OCI-LY1 (cell line): ENCODE data around the gene ZKSCAN3.

Experiments
- H2AFZ ChIP-seq: fragments of 200-600 bp; sonication (generic), shearing (Covaris generic); 2 replicates; pipeline ENCODE4 v1.6.0; 2014; ENCODE audit warnings: antibody characterized with exemption, mild to moderate bottlenecking, low read length
- H3F3A ChIP-seq: fragments of 200-600 bp; sonication (generic), shearing (Covaris generic); 2 replicates; pipeline ENCODE4 v1.6.0; 2014; ENCODE audit warnings: mild to moderate bottlenecking, antibody characterized with exemption, low read length, moderate library complexity; ENCODE audit not compliant: insufficient read depth
- H3K27ac ChIP-seq: fragments of 200-600 bp; sonication (generic); 2 replicates; pipeline ENCODE4 v1.5.1; 2014; ENCODE audit warnings: low read length, mixed run types, mild to moderate bottlenecking, low read depth; ENCODE audit not compliant: poor library complexity, severe bottlenecking
- H3K27me3 ChIP-seq: fragments of 200-600 bp; sonication (generic); 2 replicates; pipeline ENCODE4 v1.6.0; 2014; ENCODE audit warnings: antibody characterized with exemption, mild to moderate bottlenecking, low read length, moderate library complexity; ENCODE audit not compliant: insufficient read depth
- H3K36me3 ChIP-seq: fragments of 200-600 bp; sonication (generic); 2 replicates; pipeline ENCODE4 v1.6.1; 2014; ENCODE audit warnings: mild to moderate bottlenecking, antibody characterized with exemption, low read length, moderate library complexity, mixed read lengths; ENCODE audit not compliant: insufficient read depth
- H3K4me1 ChIP-seq: fragments of 200-600 bp; sonication (generic); 2 replicates; pipeline ENCODE4 v1.5.1; 2014; ENCODE audit warnings: mild to moderate bottlenecking, low read length, moderate library complexity; ENCODE audit not compliant: insufficient read depth, severe bottlenecking
- H3K4me2 ChIP-seq: fragments of 200-600 bp; sonication (generic), shearing (Covaris generic); 2 replicates; pipeline ENCODE4 v1.6.1; 2014; ENCODE audit warnings: low read length
- H3K4me3 ChIP-seq: fragments of 200-600 bp; sonication (generic); 2 replicates; pipeline ENCODE4 v1.5.1; 2014; ENCODE audit warnings: low read length, low read depth, mild to moderate bottlenecking, mixed read lengths; ENCODE audit not compliant: poor library complexity, severe bottlenecking
- H3K79me2 ChIP-seq: fragments of 200-600 bp; shearing (Covaris generic); 2 replicates; pipeline ENCODE4 v1.6.1; 2016; ENCODE audit warnings: mixed run types, low read length, mixed read lengths; ENCODE audit not compliant: insufficient read depth
- H3K9ac ChIP-seq: fragments of 200-600 bp; sonication (generic), shearing (Covaris generic); 2 replicates; pipeline ENCODE4 v1.6.1; 2014; ENCODE audit warnings: mild to moderate bottlenecking, low read length, mixed read lengths
- H3K9me2 ChIP-seq: fragments of 200-600 bp; sonication (generic), shearing (Covaris generic); 2 replicates; pipeline ENCODE4 v1.6.1; 2014; ENCODE audit warnings: low read depth, mild to moderate bottlenecking, low read length, mixed read lengths
- H3K9me3 ChIP-seq: fragments of 200-600 bp; shearing (Covaris generic); 2 replicates; pipeline ENCODE4 v1.6.1; 2014; ENCODE audit warnings: low read length, mixed read lengths
- H4K20me1 ChIP-seq: fragments of 200-600 bp; sonication (generic), shearing (Covaris generic); 2 replicates; pipeline ENCODE4 v1.6.0; 2016; ENCODE audit warnings: mild to moderate bottlenecking, low read length; ENCODE audit not compliant: insufficient read depth
- EZH2 ChIP-seq: fragments of 200-600 bp; sonication (generic), shearing (Covaris generic); IDR thresholded peaks from 2 replicates; pipeline ENCODE4 v1.8.0; 2017; ENCODE audit warnings: borderline replicate concordance, mixed run types, mild to moderate bottlenecking, antibody characterized with exemption, low read length, moderate library complexity, mixed read lengths
- TF ChIP-seq, protein P1 (sequence below): fragments of 200-600 bp; sonication (generic), shearing (Covaris generic); IDR thresholded peaks from 2 replicates; pipeline ENCODE4 v1.5.1; 2017; ENCODE audit warnings: mild to moderate bottlenecking, antibody characterized with exemption, low read length, moderate library complexity, mixed read lengths

Gene ZKSCAN3

DNA sequence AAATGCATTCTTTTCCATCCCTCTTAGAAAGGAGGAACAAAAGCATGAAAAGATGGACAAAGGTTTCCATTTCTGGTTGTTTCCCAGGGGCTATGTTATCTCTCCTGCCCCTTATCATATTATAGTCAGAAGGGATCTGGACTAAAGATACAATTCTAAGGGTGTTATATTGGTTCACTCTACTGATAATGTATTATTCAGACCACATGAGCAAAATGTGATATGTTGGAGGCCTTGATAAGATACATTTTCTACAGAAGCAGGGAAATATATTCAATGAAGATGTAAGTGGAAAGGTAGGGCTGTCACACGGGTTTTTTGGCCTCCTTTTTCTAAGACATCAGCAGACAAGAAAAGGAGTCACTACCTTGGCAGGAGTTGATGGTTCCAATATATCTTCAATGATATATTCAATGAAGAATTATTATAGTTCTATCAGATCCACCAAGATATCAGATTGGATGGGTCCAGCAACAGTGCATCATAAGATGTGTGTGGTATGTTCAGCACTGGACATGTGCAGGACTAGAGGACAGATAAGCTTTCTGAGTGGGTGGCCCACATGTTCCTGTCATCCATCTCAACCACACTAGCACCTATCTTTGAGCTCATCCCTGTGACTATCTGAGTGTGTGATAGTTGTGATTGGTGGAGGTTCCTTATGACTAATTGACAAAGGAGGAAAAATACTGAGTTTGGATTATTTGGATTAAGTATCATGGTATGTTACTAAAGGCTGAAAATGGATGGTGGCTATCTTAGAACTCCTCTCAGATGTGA lies 5.7 kb upstream of the ZKSCAN3 start:
- no peak overlapping the region for H2AFZ ChIP-seq
- no peaks in the 10 kb centered on the region for H3K27me3 ChIP-seq
- H3K9me2 ChIP-seq = no peaks in the 10 kb centered on the region
- no peak overlapping the region for H3K4me2 ChIP-seq
- H3K27ac ChIP-seq = no peak overlapping the region
- peaks cover 6% of the 10 kb centered on the region; the same call in 1 of the 2 replicates for H3K9me3 ChIP-seq
- TF ChIP-seq, protein P1, sequence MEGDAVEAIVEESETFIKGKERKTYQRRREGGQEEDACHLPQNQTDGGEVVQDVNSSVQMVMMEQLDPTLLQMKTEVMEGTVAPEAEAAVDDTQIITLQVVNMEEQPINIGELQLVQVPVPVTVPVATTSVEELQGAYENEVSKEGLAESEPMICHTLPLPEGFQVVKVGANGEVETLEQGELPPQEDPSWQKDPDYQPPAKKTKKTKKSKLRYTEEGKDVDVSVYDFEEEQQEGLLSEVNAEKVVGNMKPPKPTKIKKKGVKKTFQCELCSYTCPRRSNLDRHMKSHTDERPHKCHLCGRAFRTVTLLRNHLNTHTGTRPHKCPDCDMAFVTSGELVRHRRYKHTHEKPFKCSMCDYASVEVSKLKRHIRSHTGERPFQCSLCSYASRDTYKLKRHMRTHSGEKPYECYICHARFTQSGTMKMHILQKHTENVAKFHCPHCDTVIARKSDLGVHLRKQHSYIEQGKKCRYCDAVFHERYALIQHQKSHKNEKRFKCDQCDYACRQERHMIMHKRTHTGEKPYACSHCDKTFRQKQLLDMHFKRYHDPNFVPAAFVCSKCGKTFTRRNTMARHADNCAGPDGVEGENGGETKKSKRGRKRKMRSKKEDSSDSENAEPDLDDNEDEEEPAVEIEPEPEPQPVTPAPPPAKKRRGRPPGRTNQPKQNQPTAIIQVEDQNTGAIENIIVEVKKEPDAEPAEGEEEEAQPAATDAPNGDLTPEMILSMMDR = no peak
- TF ChIP-seq EZH2 = no peak
- no peaks in the 10 kb centered on the region for H3F3A ChIP-seq
- H3K79me2 ChIP-seq = no peaks in the 10 kb centered on the region
- H3K4me3 ChIP-seq = no peak overlapping the region
- no peaks in the 10 kb centered on the region; the same call in 1 of the 2 replicates for H3K36me3 ChIP-seq
- peaks cover under 1% of the 10 kb centered on the region for H3K4me1 ChIP-seq
- H4K20me1 ChIP-seq = no peaks in the 10 kb centered on the region
- no peak overlapping the region for H3K9ac ChIP-seq

DNA sequence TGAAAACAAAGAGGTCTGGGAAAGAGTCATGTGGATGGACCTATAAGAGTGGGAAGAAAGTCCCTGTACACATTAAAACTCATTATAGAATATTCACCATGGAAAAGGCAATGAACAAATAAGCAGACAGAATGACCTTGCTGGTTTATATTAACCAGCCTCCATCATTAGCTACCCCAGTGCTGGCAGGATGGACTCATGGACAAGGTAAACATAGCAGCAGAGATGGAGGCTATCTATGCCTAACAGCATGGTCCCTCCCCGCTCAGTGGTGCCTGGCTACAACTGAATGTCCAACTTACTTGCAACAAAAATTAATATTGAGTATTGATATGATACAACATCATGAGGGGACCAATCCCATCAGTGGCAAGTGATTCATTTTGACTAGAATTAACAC lies 4.5 kb upstream of the ZKSCAN3 start:
- H3K9ac ChIP-seq = no peak overlapping the region
- H3K4me2 ChIP-seq = no peak overlapping the region
- H3K27me3 ChIP-seq = no peaks in the 10 kb centered on the region
- no peaks in the 10 kb centered on the region for H4K20me1 ChIP-seq
- H3F3A ChIP-seq = no peaks in the 10 kb centered on the region
- H3K4me1 ChIP-seq = peaks cover 5% of the 10 kb centered on the region
- no peaks in the 10 kb centered on the region for H3K9me3 ChIP-seq
- H3K4me3 ChIP-seq = no peak overlapping the region
- TF ChIP-seq, protein P1 = no peak
- TF ChIP-seq EZH2 = no peak
- H3K36me3 ChIP-seq = no peaks in the 10 kb centered on the region; the same call in 1 of the 2 replicates
- H2AFZ ChIP-seq = no peak overlapping the region
- H3K27ac ChIP-seq = no peak overlapping the region
- peaks cover 1% of the 10 kb centered on the region for H3K79me2 ChIP-seq
- H3K9me2 ChIP-seq = no peaks in the 10 kb centered on the region

DNA sequence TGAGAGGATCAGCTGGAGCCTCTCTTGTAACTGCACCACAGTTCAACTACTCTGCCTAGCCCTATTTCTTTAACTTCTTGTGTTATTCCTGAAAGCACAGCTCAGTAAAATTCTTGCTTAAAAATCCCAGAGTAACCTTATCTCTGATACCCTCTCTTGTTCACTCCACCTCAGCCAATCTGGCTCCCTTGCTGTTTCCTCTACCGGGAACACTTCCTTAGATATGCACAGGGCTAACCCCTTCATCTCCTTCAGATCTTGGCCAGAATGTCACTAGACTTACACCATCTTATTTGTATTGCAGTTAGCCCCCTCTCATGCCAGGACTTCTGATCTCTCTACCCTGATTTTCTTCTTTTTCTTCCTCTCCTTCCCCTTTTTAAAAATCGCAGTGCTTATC lies 2.6 kb upstream of the ZKSCAN3 start:
- no peak overlapping the region for H3K9ac ChIP-seq

More for the DNA sequence above, 2.6 kb upstream of the ZKSCAN3 start:
- H4K20me1 ChIP-seq = no peaks in the 10 kb centered on the region
- no peak overlapping the region for H2AFZ ChIP-seq
- no peaks in the 10 kb centered on the region for H3K9me2 ChIP-seq
- H3K4me3 ChIP-seq = no peak overlapping the region
- no peak overlapping the region for H3K27ac ChIP-seq
- TF ChIP-seq, protein P1 = no peak
- H3K4me2 ChIP-seq = no peak overlapping the region
- H3K27me3 ChIP-seq = no peaks in the 10 kb centered on the region
- H3K9me3 ChIP-seq = no peaks in the 10 kb centered on the region
- no peaks in the 10 kb centered on the region for H3F3A ChIP-seq
- peaks cover 16% of the 10 kb centered on the region for H3K79me2 ChIP-seq
- H3K4me1 ChIP-seq = peaks cover 19% of the 10 kb centered on the region
- no peaks in the 10 kb centered on the region; the same call in 1 of the 2 replicates for H3K36me3 ChIP-seq
